ENCODE data around the gene MBNL2. TPM values are rescaled to one million over a fixed set of nuclear protein-coding genes. Genes with fewer than 3 reads are reported as not detected.

MBNL2 gene
- polyA plus RNA-seq, 1 experiment = 27.4 TPM

DNA sequence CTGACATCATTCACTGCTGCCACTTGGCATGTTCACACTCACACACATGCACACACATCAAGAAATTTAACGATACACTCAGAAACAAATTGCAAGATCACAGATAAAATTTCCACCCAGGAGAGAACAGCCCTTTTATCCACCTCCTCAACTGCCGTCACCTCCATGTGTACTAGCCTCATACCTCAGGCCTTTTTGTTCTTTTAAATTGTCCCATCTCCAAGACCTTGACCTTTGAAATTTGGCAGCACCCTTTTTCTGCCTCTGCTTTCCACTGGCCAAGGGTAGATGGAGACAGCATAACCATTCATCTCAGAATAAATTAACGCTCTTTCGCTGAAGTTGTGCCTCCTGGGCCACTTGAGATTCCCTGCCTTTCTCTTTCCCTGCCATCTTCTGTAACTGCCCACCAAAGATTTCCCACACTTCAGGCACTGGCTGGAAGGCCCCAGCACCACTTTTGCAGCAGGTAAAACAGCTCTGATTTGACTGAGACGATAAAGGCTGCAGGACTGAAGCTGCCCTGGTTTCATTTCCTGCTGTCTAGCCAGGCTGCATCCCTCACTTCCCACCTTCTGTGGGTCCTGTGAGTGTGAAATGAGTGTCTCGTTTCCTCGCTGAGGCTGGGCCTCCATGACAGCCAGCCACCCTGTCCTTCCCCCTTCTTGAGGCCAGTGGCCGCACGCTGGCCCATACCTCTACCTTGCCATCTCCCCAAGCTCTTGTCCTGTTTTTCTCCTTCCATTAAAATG is 39.3 kb downstream of the MBNL2 start:
- H3K27me3 ChIP-seq (ENCODE audit: control insufficient read depth, insufficient read depth, low read length) = no peaks in the 10 kb centered on the region
- no peak overlapping the region for H3K4me3 ChIP-seq (ENCODE audit: low read depth, low read length)
- DNase-seq (ENCODE audit: low read depth) = no peak
- POLR2A ChIA-PET = interaction anchor here (0.6 kb wide), 2 partner anchors 195 to 1366 kb away, joined by 5 to 8 read pairs; no protein-coding TSS in a partner anchor
- TF ChIP-seq, protein P1, sequence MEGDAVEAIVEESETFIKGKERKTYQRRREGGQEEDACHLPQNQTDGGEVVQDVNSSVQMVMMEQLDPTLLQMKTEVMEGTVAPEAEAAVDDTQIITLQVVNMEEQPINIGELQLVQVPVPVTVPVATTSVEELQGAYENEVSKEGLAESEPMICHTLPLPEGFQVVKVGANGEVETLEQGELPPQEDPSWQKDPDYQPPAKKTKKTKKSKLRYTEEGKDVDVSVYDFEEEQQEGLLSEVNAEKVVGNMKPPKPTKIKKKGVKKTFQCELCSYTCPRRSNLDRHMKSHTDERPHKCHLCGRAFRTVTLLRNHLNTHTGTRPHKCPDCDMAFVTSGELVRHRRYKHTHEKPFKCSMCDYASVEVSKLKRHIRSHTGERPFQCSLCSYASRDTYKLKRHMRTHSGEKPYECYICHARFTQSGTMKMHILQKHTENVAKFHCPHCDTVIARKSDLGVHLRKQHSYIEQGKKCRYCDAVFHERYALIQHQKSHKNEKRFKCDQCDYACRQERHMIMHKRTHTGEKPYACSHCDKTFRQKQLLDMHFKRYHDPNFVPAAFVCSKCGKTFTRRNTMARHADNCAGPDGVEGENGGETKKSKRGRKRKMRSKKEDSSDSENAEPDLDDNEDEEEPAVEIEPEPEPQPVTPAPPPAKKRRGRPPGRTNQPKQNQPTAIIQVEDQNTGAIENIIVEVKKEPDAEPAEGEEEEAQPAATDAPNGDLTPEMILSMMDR (IDR thresholded peaks at IDR 0.05; ENCODE audit: insufficient read depth, low read depth, low read length) = no peak
- H3K36me3 ChIP-seq (ENCODE audit: control insufficient read depth, insufficient read depth, low read length) = peaks cover 4% of the 10 kb centered on the region
- CTCF ChIA-PET = no interaction called here

DNA sequence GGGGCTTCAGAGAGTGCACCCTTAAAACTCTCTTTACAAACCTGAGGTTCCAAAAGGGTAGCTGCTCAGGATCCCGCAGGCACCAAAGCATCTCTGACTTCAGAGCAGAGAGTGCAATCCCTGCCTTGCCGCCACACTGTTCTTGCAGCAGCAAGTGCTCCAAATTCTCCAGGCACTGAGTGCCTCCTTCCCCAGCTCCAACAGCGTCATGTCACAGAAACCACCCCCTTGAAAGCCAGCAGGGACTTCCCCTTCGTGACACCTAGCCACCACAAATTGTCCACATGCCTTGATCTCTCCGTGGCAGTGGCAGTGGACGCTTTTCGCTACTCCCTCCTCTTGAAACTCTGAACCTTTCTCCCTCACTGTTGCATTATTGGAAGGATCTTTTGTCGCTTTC is 39.9 kb downstream of the MBNL2 start:
- TF ChIP-seq, protein P1 (IDR thresholded peaks at IDR 0.05; ENCODE audit: insufficient read depth, low read depth, low read length) = no peak
- Histone ChIP-seq H3K36me3 (ENCODE audit: control insufficient read depth, insufficient read depth, low read length) (peaks cover 4% of the 10 kb centered on the region), H3K4me3 (ENCODE audit: low read depth, low read length) (no peak overlapping the region), H3K27me3 (ENCODE audit: control insufficient read depth, insufficient read depth, low read length) (no peaks in the 10 kb centered on the region)
- CTCF ChIA-PET = interaction anchor here (1.8 kb wide), 1 partner anchor 31 kb away, joined by 4 read pairs; no protein-coding TSS in a partner anchor
- POLR2A ChIA-PET = interaction anchor here (0.7 kb wide), 1 partner anchor 1301 kb away, joined by 4 read pairs; no protein-coding TSS in a partner anchor
- no peak for DNase-seq (ENCODE audit: low read depth)

DNA sequence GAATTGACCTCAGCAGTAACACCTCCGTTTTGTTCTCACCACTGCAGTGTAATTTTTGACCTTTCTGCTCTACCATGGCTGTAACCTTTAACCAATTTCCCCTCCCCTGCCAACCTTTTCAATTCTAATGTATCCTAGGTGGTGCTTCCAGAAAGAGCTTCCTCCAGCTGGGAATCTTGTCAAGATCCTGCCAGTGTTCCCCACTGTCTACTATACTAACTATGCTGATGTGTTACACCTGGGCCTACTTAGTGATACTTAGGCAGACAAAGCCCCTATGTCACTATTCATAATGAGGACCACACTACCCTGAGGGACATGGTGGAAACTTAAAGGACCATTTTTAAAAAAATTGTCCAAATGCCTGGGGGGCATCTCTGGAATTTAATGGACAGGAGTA is 41.0 kb downstream of the MBNL2 start:
- H3K27me3 ChIP-seq (ENCODE audit: control insufficient read depth, insufficient read depth, low read length) = no peaks in the 10 kb centered on the region
- H3K36me3 ChIP-seq (ENCODE audit: control insufficient read depth, insufficient read depth, low read length) = peaks cover 4% of the 10 kb centered on the region
- CTCF ChIA-PET = interaction anchor here (0.7 to 1.8 kb wide), 2 partner anchors 32 to 38 kb away, joined by 3 to 4 read pairs; no protein-coding TSS in a partner anchor
- DNase-seq (ENCODE audit: low read depth) = no peak
- no peak overlapping the region for H3K4me3 ChIP-seq (ENCODE audit: low read depth, low read length)
- TF ChIP-seq, protein P1 (IDR thresholded peaks at IDR 0.05; ENCODE audit: insufficient read depth, low read depth, low read length) = no peak
- POLR2A ChIA-PET = interaction anchor here (0.6 kb wide), 1 partner anchor 14 kb away, joined by 3 read pairs; no protein-coding TSS in a partner anchor

DNA sequence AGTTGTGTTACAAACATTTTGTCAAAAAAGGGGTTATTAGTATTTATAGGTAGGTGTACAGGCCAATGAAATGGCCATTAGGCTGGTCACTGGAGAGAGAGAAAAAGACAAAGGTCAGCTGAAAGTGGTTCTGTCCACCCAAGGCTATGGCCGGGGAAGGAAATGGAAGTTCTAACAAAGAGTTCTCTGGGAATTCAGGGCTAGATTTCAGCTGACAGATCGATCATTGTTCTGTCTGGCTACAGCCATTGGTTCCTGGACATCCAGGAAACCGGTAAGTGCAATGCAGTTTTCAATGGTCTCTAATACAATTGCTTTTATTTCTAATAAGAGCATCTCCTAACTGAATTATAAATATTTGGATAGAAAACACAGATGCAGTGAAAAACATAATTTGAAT is 42.5 kb downstream of the MBNL2 start:
- TF ChIP-seq, protein P1 (IDR thresholded peaks at IDR 0.05; ENCODE audit: insufficient read depth, low read depth, low read length) = no peak
- H3K36me3 ChIP-seq (ENCODE audit: control insufficient read depth, insufficient read depth, low read length) = peaks cover 5% of the 10 kb centered on the region
- H3K4me3 ChIP-seq (ENCODE audit: low read depth, low read length) = no peak overlapping the region
- no peak for DNase-seq (ENCODE audit: low read depth)
- CTCF ChIA-PET = no interaction called here
- POLR2A ChIA-PET = no interaction called here
- no peaks in the 10 kb centered on the region for H3K27me3 ChIP-seq (ENCODE audit: control insufficient read depth, insufficient read depth, low read length)

DNA sequence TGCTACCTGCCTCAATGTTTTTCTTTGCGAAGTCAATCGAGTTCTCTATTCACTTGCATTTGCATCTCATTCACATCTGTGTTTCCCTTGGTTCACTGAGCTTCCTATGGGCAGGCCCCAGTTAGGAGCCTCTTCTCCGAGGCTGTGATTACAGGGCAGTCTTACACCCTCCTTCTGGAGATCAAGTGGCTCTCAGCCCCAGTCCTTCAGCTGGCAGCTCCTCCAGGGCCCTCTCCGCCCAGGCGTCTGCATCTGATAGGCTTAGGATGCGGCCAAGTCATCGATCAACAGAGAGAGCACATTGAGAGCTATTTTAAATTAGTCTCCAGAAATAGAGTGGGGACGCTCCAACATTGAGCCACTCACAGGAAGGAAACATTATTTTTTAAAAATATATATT is 44.2 kb downstream of the MBNL2 start:
- Histone ChIP-seq H3K36me3 (ENCODE audit: control insufficient read depth, insufficient read depth, low read length) (peaks cover 7% of the 10 kb centered on the region), H3K4me3 (ENCODE audit: low read depth, low read length) (no peak overlapping the region), H3K27me3 (ENCODE audit: control insufficient read depth, insufficient read depth, low read length) (no peaks in the 10 kb centered on the region)
- ChIA-PET CTCF (interaction anchor here (0.6 to 1.1 kb wide), 3 partner anchors 42 to 1570 kb away, joined by 3 read pairs; no protein-coding TSS in a partner anchor), POLR2A (no interaction called here)
- TF ChIP-seq, protein P1 (IDR thresholded peaks at IDR 0.05; ENCODE audit: insufficient read depth, low read depth, low read length) = no peak
- no peak for DNase-seq (ENCODE audit: low read depth)
